K562 (cell line): ENCODE data around the gene LPCAT1. TPM values are rescaled to one million over a fixed set of nuclear protein-coding genes. Genes with fewer than 3 reads are reported as not detected.

Source experiments
- ATAC-seq: fragments of 200-7000 bp; cut with Tn5 transposase; 3 replicates; pipeline ENCODE4 v1.9.1; 2020; ENCODE audit warnings: moderate library complexity
- BruUV-seq: library from RNA; stranded (reverse); fragments of 400-500 nt; replicated peaks from 2 replicates; lab custom pipeline; 2021; lab: Mats Ljungman, UMichigan
- CTCF ChIA-PET: fragments of 300-600 bp; formaldehyde crosslinking; extraction: SDS; loops from one replicate; lab custom pipeline; 2021; ENCODE audit warnings: low intra/inter-chr PET ratio; lab: Yijun Ruan, JAX
- POLR2A ChIA-PET: fragments of 300-600, 350-650 bp; sonication (Branson Sonifier 250); formaldehyde crosslinking; extraction: SDS; loops from one replicate; lab custom pipeline; 2021; ENCODE audit warnings: antibody characterized with exemption, inconsistent platforms; lab: Yijun Ruan, JAX
- DNase-seq, 4 experiments: peaks; one replicate each; pipeline versions ENCODE4 v3.0.0 to v3.0.0-alpha.2; 2011 to 2018; ENCODE audit warnings: low spot score in 3 of 4, mixed read lengths in 3 of 4; ENCODE audit errors: extremely low read depth in 1 of 4
- FAIRE-seq: peaks from 2 replicates; lab custom pipeline; 2011; peaks lifted over from hg19 to GRCh38; lab: Jason Lieb, UNC
- H2AFZ ChIP-seq: 2 replicates; pipeline ENCODE4 v1.6.0; 2011; ENCODE audit warnings: low read depth, low read length, control low read depth, inconsistent platforms
- H3K27ac ChIP-seq: fragments of 200-600 bp; 3 replicates; pipeline ENCODE4 v1.8.0; 2011; ENCODE audit warnings: low read depth, mild to moderate bottlenecking, control low read depth, inconsistent platforms, low read length, moderate library complexity, mixed read lengths; ENCODE audit errors: extremely low read depth
- H3K27me3 ChIP-seq, 2 experiments: fragments of 300-600 bp in 1 of 2; 2 replicates in 1 of 2; 3 replicates in 1 of 2; pipeline versions ENCODE4 v1.6.0 to v1.8.0; 2011; ENCODE audit warnings: inconsistent platforms in 2 of 2, low read length in 2 of 2, mild to moderate bottlenecking in 1 of 2, mixed read lengths in 1 of 2, moderate library complexity in 1 of 2; ENCODE audit not compliant: control insufficient read depth in 2 of 2, insufficient read depth in 2 of 2
- H3K36me3 ChIP-seq: fragments of 300-600 bp; 3 replicates; pipeline ENCODE4 v1.8.0; 2011; ENCODE audit warnings: mild to moderate bottlenecking, low read length, inconsistent platforms; ENCODE audit not compliant: control insufficient read depth, insufficient read depth
- H3K4me1 ChIP-seq, 2 experiments: fragments of 200-600 bp in 1 of 2; replicated peaks in 1 of 2; 2 replicates in 1 of 2; 3 replicates in 1 of 2; pipeline versions ENCODE4 v1.5.1 to v1.8.0; 2011; ENCODE audit warnings: inconsistent platforms in 2 of 2, low read length in 2 of 2, mild to moderate bottlenecking in 1 of 2, mixed read lengths in 1 of 2, moderate library complexity in 1 of 2; ENCODE audit not compliant: control insufficient read depth in 2 of 2, insufficient read depth in 2 of 2
- H3K4me2 ChIP-seq: 2 replicates; pipeline ENCODE4 v1.6.1; 2011; ENCODE audit warnings: low read length, control low read depth, inconsistent platforms, mixed read lengths; ENCODE audit not compliant: insufficient read depth
- H3K4me3 ChIP-seq: fragments of 200-600 bp; sonication (generic), shearing (Covaris generic); 2 replicates; pipeline ENCODE4 v1.5.1; 2016; ENCODE audit warnings: control low read depth, inconsistent platforms
- H3K79me2 ChIP-seq: fragments of 200-600 bp; 3 replicates; pipeline ENCODE4 v1.8.0; 2011; ENCODE audit warnings: low read length, inconsistent platforms; ENCODE audit not compliant: control insufficient read depth, insufficient read depth
- H3K9ac ChIP-seq, 2 experiments: 2 replicates each; pipeline versions ENCODE4 v1.6.0 to v1.6.1; 2011; ENCODE audit warnings: low read depth in 2 of 2, low read length in 2 of 2, control low read depth in 1 of 2, inconsistent platforms in 1 of 2, mild to moderate bottlenecking in 1 of 2, mixed read lengths in 1 of 2; ENCODE audit not compliant: insufficient read depth in 1 of 2
- H3K9me1 ChIP-seq: one replicate; pipeline ENCODE4 v1.6.0; 2011; ENCODE audit warnings: inconsistent platforms, mild to moderate bottlenecking, low read length, moderate library complexity; ENCODE audit not compliant: control insufficient read depth, insufficient read depth
- H3K9me3 ChIP-seq: replicated peaks from 2 replicates; pipeline ENCODE4 v1.5.1; 2011; ENCODE audit warnings: low read depth, low read length, inconsistent platforms; ENCODE audit not compliant: control insufficient read depth, insufficient read depth
- H4K20me1 ChIP-seq: replicated peaks from 2 replicates; pipeline ENCODE4 v1.6.1; 2011; ENCODE audit warnings: low read length, inconsistent platforms, mixed read lengths; ENCODE audit not compliant: control insufficient read depth, insufficient read depth
- E2F6 ChIP-seq, 2 experiments: IDR thresholded peaks; 2 replicates each; pipeline ENCODE4 v1.6.1; 2011; ENCODE audit warnings: borderline replicate concordance in 1 of 2, control low read depth in 1 of 2, low read depth in 1 of 2, low read length in 1 of 2, mild to moderate bottlenecking in 1 of 2, mixed read lengths in 1 of 2, moderate library complexity in 1 of 2; ENCODE audit not compliant: insufficient read depth in 1 of 2, insufficient read length in 1 of 2, poor library complexity in 1 of 2, severe bottlenecking in 1 of 2; ENCODE audit errors: extremely low read depth in 1 of 2
- FOXJ2 ChIP-seq: fragments of 200-800 bp; sonication (Bioruptor generic); IDR thresholded peaks from 2 replicates; pipeline ENCODE4 v1.6.1; 2016; ENCODE audit warnings: missing genetic modification characterization, missing compliant biosample characterization
- HNRNPLL ChIP-seq: fragments of 200-400 bp; formaldehyde crosslinking; IDR thresholded peaks from 2 replicates; pipeline ENCODE4 v1.6.1; 2017; ENCODE audit warnings: low read length, low read depth, mild to moderate bottlenecking; ENCODE audit not compliant: poor library complexity, severe bottlenecking
- KAT2B ChIP-seq: IDR thresholded peaks from one replicate; pipeline ENCODE4 v1.6.1; 2012; ENCODE audit warnings: low read depth, mild to moderate bottlenecking, control low read depth, inconsistent platforms, low read length, moderate library complexity
- NFATC3 ChIP-seq: fragments of 450-650 bp; IDR thresholded peaks from 2 replicates; pipeline ENCODE4 v1.6.1; 2017; ENCODE audit warnings: mild to moderate bottlenecking
- NFRKB ChIP-seq: fragments of 450-650 bp; IDR thresholded peaks from 2 replicates; pipeline ENCODE4 v1.6.1; 2016; ENCODE audit warnings: low read depth
- SMAD4 ChIP-seq: fragments of 250-450 bp; sonication (Bioruptor Pico); conservative IDR thresholded peaks from 2 replicates; pipeline ENCODE4 v1.8.0; 2021; ENCODE audit warnings: inconsistent platforms, mild to moderate bottlenecking, moderate library complexity
- ZBED1 ChIP-seq: IDR thresholded peaks from 2 replicates; pipeline ENCODE4 v1.6.1; 2014
- WGBS: fragments of 100-300 bp; shearing (Covaris generic); methylation state at CpG from one replicate; pipeline ENCODE4 v1.1.6; 2016; ENCODE audit warnings: low coverage, mixed read lengths; ENCODE audit not compliant: insufficient coverage; ENCODE audit errors: missing lambda C conversion rate; 5-methylcytosine and 5-hydroxymethylcytosine counted together
- in situ Hi-C: fragments of 300-500 bp; cut with MboI; formaldehyde crosslinking; loops from 4 replicates; pipeline ENCODE4 v1.15.0; 2018; ENCODE audit warnings: inconsistent platforms, mixed read lengths
- intact Hi-C: fragments of 100-400 bp; cut with micrococcal nuclease; formaldehyde crosslinking; loops from 2 replicates; pipeline ENCODE4 v1.14.2; 2022
- polyA plus RNA-seq, 8 experiments: library from polyadenylated mRNA; depleted of rRNA in 4 of 8; stranded (reverse) in 5 of 8; unstranded in 3 of 8; fragments of >200 nt; fragmentation: Nextera tagmentation in 2 of 8; fragmentation: Illumina TruSeq in 1 of 8; extraction: Ambion mirVana in 2 of 8; extraction: Trizol in 1 of 8; gene quantifications; 2 replicates each; pipeline versions ENCODE4 v1.2.1 to v1.2.3, GENCODE V29; 2011 to 2014; ENCODE audit warnings: inconsistent platforms in 1 of 8, missing spikeins in 1 of 8
- total RNA-seq, 7 experiments: library from RNA; depleted of rRNA in 6 of 7; stranded (reverse); fragments of >200 nt in 6 of 7; fragmentation: Illumina TruSeq in 2 of 7; extraction: Trizol in 2 of 7; gene quantifications; 2 replicates each; pipeline versions ENCODE4 v1.2.1 to v1.2.3, GENCODE V29; 2011 to 2021; ENCODE audit warnings: low replicate concordance in 1 of 7
- TF ChIP-seq, protein P1 (sequence below): fragments of 250-450 bp; sonication (Bioruptor Pico); IDR thresholded peaks from 2 replicates; pipeline ENCODE4 v1.8.0; 2022; ENCODE audit warnings: inconsistent platforms

The LPCAT1 gene
- total and polyA plus RNA-seq, 9 of the 15 experiments (the other 6 are each of a cell fraction or from before 2014, with no cell fraction given) = 0.14 to 18.4 (median 13.9) TPM

DNA sequence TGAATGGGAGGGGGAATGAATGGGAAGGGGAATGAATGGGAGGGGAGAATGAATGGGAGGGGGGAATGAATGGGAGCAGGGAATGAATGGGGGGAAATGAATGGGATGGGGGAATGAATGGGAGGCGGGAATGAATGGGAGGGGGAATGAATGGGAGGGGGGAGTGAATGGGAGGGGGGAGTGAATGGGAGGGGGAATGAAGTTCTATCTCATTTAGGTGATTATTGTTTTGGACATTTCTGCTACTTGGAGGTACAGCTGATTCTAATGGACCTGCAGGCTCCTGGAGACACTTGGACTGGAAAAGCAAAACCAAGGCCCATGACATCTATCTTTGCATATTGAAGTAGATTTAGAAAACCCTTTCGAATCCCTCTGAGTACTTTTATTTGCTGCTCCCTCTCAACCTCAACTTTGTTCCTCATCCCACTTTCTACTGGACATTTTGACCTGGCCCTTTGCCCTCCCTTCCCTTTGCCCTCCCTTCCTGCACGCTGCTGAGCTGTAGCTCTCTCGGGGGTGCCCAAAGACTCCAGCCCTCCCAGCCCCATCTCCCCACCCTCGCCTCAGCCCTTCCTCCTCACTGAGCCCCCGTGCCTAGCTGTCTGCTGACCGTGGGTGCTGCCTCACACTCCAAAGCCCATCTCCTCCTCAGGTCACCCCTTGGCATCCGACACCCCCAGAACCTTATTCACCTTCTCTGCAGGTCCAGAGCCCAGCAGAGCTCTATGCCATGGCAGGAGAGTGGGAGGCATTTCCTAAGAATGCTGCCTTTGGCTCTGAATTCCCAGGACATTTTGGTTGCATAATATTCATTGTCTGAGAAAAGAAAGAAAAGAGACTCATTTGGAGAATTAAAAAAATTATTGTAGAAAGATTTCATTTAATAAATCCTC, 19.9 kb upstream of the LPCAT1 start:
- WGBS = 0% methylated on average over 5 of the region's 8 CpGs
- no peaks in the 10 kb centered on the region for H3K9me1 ChIP-seq
- no peak overlapping the region for H3K4me2 ChIP-seq
- H3K4me3 ChIP-seq = no peak overlapping the region
- FAIRE-seq = no peak
- peaks cover 4% of the 10 kb centered on the region for H3K9me3 ChIP-seq
- in situ Hi-C loops = no loop called here
- H3K4me1 ChIP-seq = no peaks in the 10 kb centered on the region; a peak in 1 of 5 replicates
- intact Hi-C loops = no loop called here
- peaks cover 12% of the 10 kb centered on the region for H4K20me1 ChIP-seq
- no peak overlapping the region for H3K9ac ChIP-seq
- H3K79me2 ChIP-seq = no peaks in the 10 kb centered on the region
- ATAC-seq = no peak
- DNase-seq = no peak
- ChIA-PET POLR2A (interaction anchor here (0.6 to 1.3 kb wide), 2 partner anchors 16 to 1792 kb away, joined by 3 read pairs; no protein-coding TSS in a partner anchor), CTCF (no interaction called here)
- peaks cover 23 to 40% of the 10 kb centered on the region in 2 experiments for H3K27me3 ChIP-seq
- no peak for TF ChIP-seq NFATC3
- TF ChIP-seq HNRNPLL = no peak
- no peak for TF ChIP-seq KAT2B
- no peak for TF ChIP-seq SMAD4
- no peak for TF ChIP-seq E2F6 (IDR thresholded peaks at IDR 0.05; ENCODE audit: borderline replicate concordance in 1 of 2, extremely low read depth in 1 of 2, insufficient read depth in 1 of 2, insufficient read length in 1 of 2, low read depth in 1 of 2, low read length in 1 of 2, poor library complexity in 1 of 2, severe bottlenecking in 1 of 2)
- TF ChIP-seq, protein P1, sequence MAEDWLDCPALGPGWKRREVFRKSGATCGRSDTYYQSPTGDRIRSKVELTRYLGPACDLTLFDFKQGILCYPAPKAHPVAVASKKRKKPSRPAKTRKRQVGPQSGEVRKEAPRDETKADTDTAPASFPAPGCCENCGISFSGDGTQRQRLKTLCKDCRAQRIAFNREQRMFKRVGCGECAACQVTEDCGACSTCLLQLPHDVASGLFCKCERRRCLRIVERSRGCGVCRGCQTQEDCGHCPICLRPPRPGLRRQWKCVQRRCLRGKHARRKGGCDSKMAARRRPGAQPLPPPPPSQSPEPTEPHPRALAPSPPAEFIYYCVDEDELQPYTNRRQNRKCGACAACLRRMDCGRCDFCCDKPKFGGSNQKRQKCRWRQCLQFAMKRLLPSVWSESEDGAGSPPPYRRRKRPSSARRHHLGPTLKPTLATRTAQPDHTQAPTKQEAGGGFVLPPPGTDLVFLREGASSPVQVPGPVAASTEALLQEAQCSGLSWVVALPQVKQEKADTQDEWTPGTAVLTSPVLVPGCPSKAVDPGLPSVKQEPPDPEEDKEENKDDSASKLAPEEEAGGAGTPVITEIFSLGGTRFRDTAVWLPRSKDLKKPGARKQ (CRISPR knock-in tag) = no peak
- TF ChIP-seq NFRKB = no peak
- no peak for TF ChIP-seq ZBED1
- no peak for TF ChIP-seq FOXJ2 (tag)
- BruUV-seq = no TSS peak
- H3K27ac ChIP-seq = no peak overlapping the region
- H2AFZ ChIP-seq = no peak overlapping the region
- H3K36me3 ChIP-seq = no peaks in the 10 kb centered on the region
